ENCODE results near the gene NDUFAF8. TPM values are rescaled to one million over a fixed set of nuclear protein-coding genes. Genes with fewer than 3 reads are reported as not detected.

Gene NDUFAF8
- total RNA-seq, 1 experiment from 2014 or later: 65.0 TPM

GRCh38 chr17:81278831-81279230, 39.7 kb downstream of the NDUFAF8 start:
- CTCF ChIA-PET: interaction anchor here (1.1 kb wide), 1 partner anchor 39 kb away, joined by 3 read pairs; the partner anchor contains the start of gene NDUFAF8
- POLR2A ChIA-PET: no interaction called here
- H3K4me1 Mint-ChIP-seq (ENCODE audit: low read depth, unreplicated experiment): no peaks in the 10 kb centered on the region
- Histone ChIP-seq H3K36me3 (ENCODE audit: control insufficient read depth, insufficient read depth, low read length) (peaks cover 2% of the 10 kb centered on the region), H3K4me1 (no peaks in the 10 kb centered on the region), H3K9me3 (no peaks in the 10 kb centered on the region), H3K27me3 (replicated peaks; ENCODE audit: control insufficient read depth, insufficient read depth, low read length) (no peaks in the 10 kb centered on the region), H3K4me3 (ENCODE audit: low read depth, low read length) (no peak overlapping the region)
- intact Hi-C loops (cut with micrococcal nuclease; ENCODE audit: unreplicated experiment): no loop called here
- no peak for TF ChIP-seq CTCF (IDR thresholded peaks at IDR 0.05; ENCODE audit: insufficient read depth in 1 of 2, low read depth in 1 of 2, low read length in 1 of 2, severe bottlenecking in 1 of 2, unreplicated experiment in 1 of 2)
- H3K27ac Mint-ChIP-seq (ENCODE audit: unreplicated experiment): no peak overlapping the region
- BruUV-seq (replicated peaks): no TSS peak
- H3K4me3 Mint-ChIP-seq (ENCODE audit: unreplicated experiment): no peak overlapping the region
- H3K9me3 Mint-ChIP-seq (ENCODE audit: unreplicated experiment): no peaks in the 10 kb centered on the region
- DNase-seq: no peak
- H3K27me3 Mint-ChIP-seq (ENCODE audit: insufficient read depth, unreplicated experiment): no peaks in the 10 kb centered on the region
- peaks cover 49% of the 10 kb centered on the region for H3K36me3 Mint-ChIP-seq (ENCODE audit: insufficient read depth, unreplicated experiment)

GRCh38 chr17:81279278-81280275, 40.5 kb downstream of the NDUFAF8 start:
- H3K36me3 Mint-ChIP-seq (ENCODE audit: insufficient read depth, unreplicated experiment): peaks cover 44% of the 10 kb centered on the region
- CTCF ChIA-PET: interaction anchor here (1.2 kb wide), 1 partner anchor 205 kb away, joined by 6 read pairs; no protein-coding TSS in a partner anchor
- H3K4me3 ChIP-seq (ENCODE audit: low read depth, low read length): no peak overlapping the region
- POLR2A ChIA-PET: no interaction called here
- peaks cover 2% of the 10 kb centered on the region for H3K36me3 ChIP-seq (ENCODE audit: control insufficient read depth, insufficient read depth, low read length)
- BruUV-seq (replicated peaks): no TSS peak
- no peak overlapping the region for H3K4me3 Mint-ChIP-seq (ENCODE audit: unreplicated experiment)
- H3K9me3 ChIP-seq: no peaks in the 10 kb centered on the region
- H3K27ac Mint-ChIP-seq (ENCODE audit: unreplicated experiment): no peak overlapping the region
- H3K27me3 Mint-ChIP-seq (ENCODE audit: insufficient read depth, unreplicated experiment): no peaks in the 10 kb centered on the region
- intact Hi-C loops (cut with micrococcal nuclease; ENCODE audit: unreplicated experiment): no loop called here
- H3K4me1 Mint-ChIP-seq (ENCODE audit: low read depth, unreplicated experiment): no peaks in the 10 kb centered on the region
- H3K4me1 ChIP-seq: no peaks in the 10 kb centered on the region
- no peak for DNase-seq
- no peak for TF ChIP-seq CTCF (IDR thresholded peaks at IDR 0.05; ENCODE audit: insufficient read depth in 1 of 2, low read depth in 1 of 2, low read length in 1 of 2, severe bottlenecking in 1 of 2, unreplicated experiment in 1 of 2)
- H3K9me3 Mint-ChIP-seq (ENCODE audit: unreplicated experiment): no peaks in the 10 kb centered on the region
- no peaks in the 10 kb centered on the region for H3K27me3 ChIP-seq (replicated peaks; ENCODE audit: control insufficient read depth, insufficient read depth, low read length)

GRCh38 chr17:81280571-81280970, 41.5 kb downstream of the NDUFAF8 start:
- Mint-ChIP-seq H3K9me3 (ENCODE audit: unreplicated experiment) (no peaks in the 10 kb centered on the region), H3K4me3 (ENCODE audit: unreplicated experiment) (no peak overlapping the region), H3K4me1 (ENCODE audit: low read depth, unreplicated experiment) (no peaks in the 10 kb centered on the region), H3K36me3 (ENCODE audit: insufficient read depth, unreplicated experiment) (peaks cover 47% of the 10 kb centered on the region), H3K27me3 (ENCODE audit: insufficient read depth, unreplicated experiment) (no peaks in the 10 kb centered on the region), H3K27ac (ENCODE audit: unreplicated experiment) (no peak overlapping the region)
- peaks cover 2% of the 10 kb centered on the region for H3K36me3 ChIP-seq (ENCODE audit: control insufficient read depth, insufficient read depth, low read length)
- intact Hi-C loops (cut with micrococcal nuclease; ENCODE audit: unreplicated experiment): no loop called here
- H3K4me3 ChIP-seq (ENCODE audit: low read depth, low read length): no peak overlapping the region
- no peak for DNase-seq
- POLR2A ChIA-PET: no interaction called here
- no TSS peak for BruUV-seq (replicated peaks)
- CTCF ChIA-PET: interaction anchor here (1.2 kb wide), 1 partner anchor 204 kb away, joined by 6 read pairs; no protein-coding TSS in a partner anchor
- no peaks in the 10 kb centered on the region for H3K9me3 ChIP-seq
- TF ChIP-seq CTCF (IDR thresholded peaks at IDR 0.05; ENCODE audit: insufficient read depth in 1 of 2, low read depth in 1 of 2, low read length in 1 of 2, severe bottlenecking in 1 of 2, unreplicated experiment in 1 of 2): no peak
- no peaks in the 10 kb centered on the region for H3K4me1 ChIP-seq
- no peaks in the 10 kb centered on the region for H3K27me3 ChIP-seq (replicated peaks; ENCODE audit: control insufficient read depth, insufficient read depth, low read length)
